SK-N-SH treated with all-trans-retinoic acid at 6 μM for 48 hours (cell line): ENCODE results near the gene C1orf198.

Source experiments
- ATAC-seq: fragments of 200-7000 bp; cut with Tn5 transposase; 3 replicates; pipeline ENCODE4 v1.9.1; 2020; ENCODE audit warnings: mild to moderate bottlenecking, moderate library complexity
- ARNTL ChIP-seq: fragments of 450-650 bp; formaldehyde crosslinking; IDR thresholded peaks from 2 replicates; pipeline ENCODE4 v1.5.0; 2020; ENCODE audit warnings: low read depth, mild to moderate bottlenecking, moderate library complexity, borderline replicate concordance
- BACH2 ChIP-seq: fragments of 250-450 bp; sonication (Bioruptor Pico); IDR thresholded peaks from 2 replicates; pipeline ENCODE4 v1.9.0; 2021; ENCODE audit warnings: mild to moderate bottlenecking, borderline replicate concordance
- CSDC2 ChIP-seq: fragments of 250-450 bp; sonication (Bioruptor Pico); IDR thresholded peaks from 2 replicates; pipeline ENCODE4 v1.5.0; 2020; ENCODE audit warnings: mild to moderate bottlenecking, moderate library complexity
- CSRNP3 ChIP-seq: fragments of 250-450 bp; sonication (Bioruptor Pico); IDR thresholded peaks from 2 replicates; pipeline ENCODE4 v1.5.1; 2021; ENCODE audit warnings: mild to moderate bottlenecking, moderate library complexity
- ESRRG ChIP-seq: fragments of 250-450 bp; sonication (Bioruptor Pico); IDR thresholded peaks from 2 replicates; pipeline ENCODE4 v1.6.1; 2021; ENCODE audit warnings: mild to moderate bottlenecking
- GLIS3 ChIP-seq: fragments of 250-450 bp; sonication (Bioruptor Pico); IDR thresholded peaks from 2 replicates; pipeline ENCODE4 v1.5.0; 2020; ENCODE audit warnings: mild to moderate bottlenecking, moderate library complexity
- ISL1 ChIP-seq: fragments of 250-450 bp; sonication (Bioruptor Pico); IDR thresholded peaks from 2 replicates; pipeline ENCODE4 v2.1.2; 2022; ENCODE audit warnings: mild to moderate bottlenecking, moderate library complexity
- PATZ1 ChIP-seq: fragments of 250-450 bp; sonication (Bioruptor Pico); IDR thresholded peaks from 2 replicates; pipeline ENCODE4 v1.8.0; 2020; ENCODE audit warnings: mild to moderate bottlenecking, moderate library complexity, borderline replicate concordance
- POU6F1 ChIP-seq: fragments of 250-450 bp; sonication (Bioruptor Pico); IDR thresholded peaks from 2 replicates; pipeline ENCODE4 v1.8.0; 2021; ENCODE audit warnings: low read depth, mild to moderate bottlenecking, moderate library complexity, borderline replicate concordance
- PPARA ChIP-seq: fragments of 250-450 bp; sonication (Bioruptor Pico); IDR thresholded peaks from 2 replicates; pipeline ENCODE4 v1.5.0; 2020; ENCODE audit warnings: mild to moderate bottlenecking, borderline replicate concordance
- RARB ChIP-seq: fragments of 250-450 bp; sonication (Bioruptor Pico); IDR thresholded peaks from 2 replicates; pipeline ENCODE4 v1.8.0; 2021; ENCODE audit warnings: mild to moderate bottlenecking, moderate library complexity
- SNAI2 ChIP-seq: fragments of 250-450 bp; sonication (Bioruptor Pico); IDR thresholded peaks from 2 replicates; pipeline ENCODE4 v1.5.0; 2020; ENCODE audit warnings: mild to moderate bottlenecking, moderate library complexity
- TCF4 ChIP-seq: fragments of 250-450 bp; sonication (Bioruptor Pico); IDR thresholded peaks from 2 replicates; pipeline ENCODE4 v1.8.0; 2021; ENCODE audit warnings: mild to moderate bottlenecking, moderate library complexity, borderline replicate concordance
- TOX ChIP-seq: fragments of 250-450 bp; sonication (Bioruptor Pico); IDR thresholded peaks from 2 replicates; pipeline ENCODE4 v1.8.0; 2021; ENCODE audit warnings: mild to moderate bottlenecking, moderate library complexity, borderline replicate concordance
- TSHZ2 ChIP-seq: fragments of 250-450 bp; sonication (Bioruptor Pico); IDR thresholded peaks from 2 replicates; pipeline ENCODE4 v1.5.0; 2020; ENCODE audit warnings: mild to moderate bottlenecking, moderate library complexity
- ZC3H10 ChIP-seq: fragments of 250-450 bp; sonication (Bioruptor Pico); IDR thresholded peaks from 2 replicates; pipeline ENCODE4 v1.5.1; 2021; ENCODE audit warnings: mild to moderate bottlenecking, moderate library complexity
- ZFP3 ChIP-seq: fragments of 250-450 bp; sonication (Bioruptor Pico); IDR thresholded peaks from 2 replicates; pipeline ENCODE4 v1.5.0; 2020; ENCODE audit warnings: mild to moderate bottlenecking, moderate library complexity
- ZFP30 ChIP-seq: fragments of 450-650 bp; formaldehyde crosslinking; IDR thresholded peaks from 2 replicates; pipeline ENCODE4 v1.5.0; 2022; ENCODE audit warnings: mild to moderate bottlenecking, moderate library complexity
- ZNF565 ChIP-seq: fragments of 450-650 bp; formaldehyde crosslinking; conservative IDR thresholded peaks from 2 replicates; pipeline ENCODE4 v1.5.0; 2020; ENCODE audit warnings: low read depth, mild to moderate bottlenecking, moderate library complexity
- ZNF70 ChIP-seq: fragments of 450-650 bp; formaldehyde crosslinking; IDR thresholded peaks from 2 replicates; pipeline ENCODE4 v1.5.0; 2020; ENCODE audit warnings: mild to moderate bottlenecking, moderate library complexity
- ZNF8 ChIP-seq: fragments of 450-650 bp; formaldehyde crosslinking; IDR thresholded peaks from 2 replicates; pipeline ENCODE4 v1.5.0; 2020; ENCODE audit warnings: mild to moderate bottlenecking, moderate library complexity
- TF ChIP-seq, protein P1 (sequence below): fragments of 250-450 bp; sonication (Bioruptor Pico); IDR thresholded peaks from 2 replicates; pipeline ENCODE4 v1.5.1; 2020; ENCODE audit warnings: low read depth, mild to moderate bottlenecking, moderate library complexity

Gene C1orf198

DNA sequence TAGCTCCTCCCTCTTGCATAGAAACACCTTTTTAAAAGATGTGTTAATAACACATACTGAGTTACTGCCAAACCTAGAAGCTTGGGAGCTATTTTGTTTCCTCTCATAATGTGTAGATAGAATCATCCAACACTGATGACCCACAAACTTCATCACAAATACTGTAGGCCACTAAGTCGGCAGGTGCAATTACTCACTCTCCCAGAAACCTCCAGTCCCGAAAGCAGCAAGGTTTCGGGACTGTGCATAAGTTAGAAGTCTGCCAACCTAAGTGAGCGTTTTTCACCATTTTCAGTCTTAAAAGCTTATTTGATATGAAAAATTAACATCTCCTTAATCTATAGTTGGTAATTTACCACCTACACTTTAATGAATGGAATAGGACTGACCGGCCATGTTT lies 32.0 kb downstream of the C1orf198 start:
- no peak for TF ChIP-seq ZFP30 (CRISPR knock-in tag)
- no peak for ATAC-seq

DNA sequence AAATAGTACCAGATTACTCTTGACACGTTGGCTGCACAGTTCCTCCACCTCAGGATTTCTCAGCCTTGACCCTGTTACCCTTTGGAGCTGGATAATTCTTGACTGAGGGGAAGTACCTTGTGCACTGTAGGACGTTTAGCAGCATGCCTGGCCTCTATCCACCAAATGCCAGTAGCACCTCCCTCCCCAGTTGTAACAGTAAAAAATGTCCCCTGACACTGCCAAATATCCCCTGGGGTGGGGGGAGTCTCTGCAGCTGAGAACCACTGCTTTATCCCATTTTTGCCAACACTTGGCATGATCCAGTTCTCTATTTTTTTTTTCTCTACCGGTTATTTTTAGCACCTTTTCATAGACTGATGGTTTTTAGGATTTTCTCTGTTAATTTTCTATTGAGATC lies 34.0 kb downstream of the C1orf198 start:
- peak; percentile 12; the same call in 1 of the 3 replicates for ATAC-seq
- TF ChIP-seq ESRRG (CRISPR knock-in tag) (no peak), BACH2 (CRISPR knock-in tag) (no peak), ZNF565 (CRISPR knock-in tag) (no peak), PATZ1 (CRISPR knock-in tag) (no peak), ZNF8 (no peak), CSDC2 (CRISPR knock-in tag) (no peak), POU6F1 (CRISPR knock-in tag) (no peak), ARNTL (no peak), SNAI2 (CRISPR knock-in tag) (no peak), TCF4 (no peak), ZFP30 (CRISPR knock-in tag) (no peak), ISL1 (CRISPR knock-in tag) (no peak), RARB (no peak), TSHZ2 (no peak), ZC3H10 (CRISPR knock-in tag) (no peak)
- TF ChIP-seq, protein P1, sequence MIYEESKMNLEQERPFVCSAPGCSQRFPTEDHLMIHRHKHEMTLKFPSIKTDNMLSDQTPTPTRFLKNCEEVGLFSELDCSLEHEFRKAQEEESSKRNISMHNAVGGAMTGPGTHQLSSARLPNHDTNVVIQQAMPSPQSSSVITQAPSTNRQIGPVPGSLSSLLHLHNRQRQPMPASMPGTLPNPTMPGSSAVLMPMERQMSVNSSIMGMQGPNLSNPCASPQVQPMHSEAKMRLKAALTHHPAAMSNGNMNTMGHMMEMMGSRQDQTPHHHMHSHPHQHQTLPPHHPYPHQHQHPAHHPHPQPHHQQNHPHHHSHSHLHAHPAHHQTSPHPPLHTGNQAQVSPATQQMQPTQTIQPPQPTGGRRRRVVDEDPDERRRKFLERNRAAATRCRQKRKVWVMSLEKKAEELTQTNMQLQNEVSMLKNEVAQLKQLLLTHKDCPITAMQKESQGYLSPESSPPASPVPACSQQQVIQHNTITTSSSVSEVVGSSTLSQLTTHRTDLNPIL (CRISPR knock-in tag) = no peak

- ATAC-seq = no peak
- TF ChIP-seq ZNF70 (CRISPR knock-in tag) = no peak
- TF ChIP-seq ZNF565 (CRISPR knock-in tag) = no peak
- TF ChIP-seq ZC3H10 (CRISPR knock-in tag) = no peak
- no peak for TF ChIP-seq PPARA (CRISPR knock-in tag)
Measured at GRCh38 chr1:230833511-230833910, 34.8 kb downstream of the C1orf198 start.

DNA sequence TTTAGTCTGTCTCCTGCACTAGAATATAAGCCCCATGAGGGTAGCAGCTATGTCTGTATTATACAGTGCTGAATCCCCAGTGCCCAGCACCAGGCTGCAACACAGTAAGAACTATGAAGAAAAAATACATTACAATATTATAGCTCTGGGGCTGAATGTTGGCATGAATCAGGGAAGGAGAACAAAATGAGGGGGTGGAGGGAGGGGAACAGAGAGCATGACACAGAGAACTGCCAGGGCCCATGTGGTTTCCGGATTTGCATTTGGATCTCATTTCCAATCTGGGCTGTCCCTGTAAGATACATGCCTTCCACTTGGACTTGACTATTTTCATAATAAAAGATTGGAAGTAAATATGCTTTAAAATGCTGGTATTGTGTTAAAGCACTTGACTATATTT lies 35.8 kb downstream of the C1orf198 start:
- ATAC-seq = peak; percentile 20; the same call in 2 of the 3 replicates
- no peak for TF ChIP-seq BACH2 (CRISPR knock-in tag)
- TF ChIP-seq CSDC2 (CRISPR knock-in tag) = no peak
- no peak for TF ChIP-seq ZFP3 (CRISPR knock-in tag)
- no peak for TF ChIP-seq CSRNP3 (CRISPR knock-in tag)
- no peak for TF ChIP-seq ISL1 (CRISPR knock-in tag)
- no peak for TF ChIP-seq ZNF70 (CRISPR knock-in tag)
- TF ChIP-seq GLIS3 (CRISPR knock-in tag) = no peak
- TF ChIP-seq TOX (CRISPR knock-in tag) = no peak
- no peak for TF ChIP-seq ARNTL
